NT2/D1 (cell line): ENCODE measurements around the gene SCTR.

ENCODE experiments used
- SUZ12 ChIP-seq: IDR thresholded peaks from 2 replicates; pipeline ENCODE4 v1.6.1; 2011; ENCODE audit not compliant: insufficient read length, insufficient read depth; ENCODE audit errors: extremely low read depth
- ZNF274 ChIP-seq: IDR thresholded peaks from 2 replicates; pipeline ENCODE4 v1.6.1; 2011; ENCODE audit warnings: mild to moderate bottlenecking, low read depth, low read length

GRCh38 chr2:119417908-119418307 is 106.4 kb downstream of the SCTR start:
- TF ChIP-seq SUZ12, result no peak
- TF ChIP-seq ZNF274, result no peak
